Muscle of back (tissue), 11 donors: ENCODE measurements around the gene LSG1. TPM values are rescaled to one million over a fixed set of nuclear protein-coding genes. Genes with fewer than 3 reads are reported as not detected.
"Not testable (repeated sequence)": the region's sequence is repeated elsewhere in the genome, so short reads cannot be mapped to it uniquely, and the experiment has no call there.

Experiments used
- DNase-seq, 3 donors: peaks; one replicate each; pipeline versions ENCODE4 v3.0.0 to v3.0.0-alpha.2; 2013
- polyA plus RNA-seq, 10 donors: library from polyadenylated mRNA; unstranded; fragments of 120-200 nt; gene quantifications; one replicate each; pipeline ENCODE4 v1.2.1, GENCODE V29; 2013; ENCODE audit not compliant: insufficient read length in 10 of 10

The LSG1 gene
- polyA plus RNA-seq, 10 donors = 19.7 to 35.1 (median 24.8) TPM

GRCh38 chr3:194619741-194620140 lies 52.2 kb downstream of the LSG1 start:
- no peak for DNase-seq

- no peak for DNase-seq
Measured at GRCh38 chr3:194618858-194619608, 53.0 kb downstream of the LSG1 start.

GRCh38 chr3:194617827-194618226 lies 54.2 kb downstream of the LSG1 start:
- no peak for DNase-seq

- no peak for DNase-seq
Measured at GRCh38 chr3:194617143-194617671, 54.8 kb downstream of the LSG1 start.

GRCh38 chr3:194615226-194615625 lies 56.8 kb downstream of the LSG1 start:
- peak in 2 of 3 donors; percentile 35 to 55 for DNase-seq

- no peak for DNase-seq
Measured at GRCh38 chr3:194612221-194612620, 59.8 kb downstream of the LSG1 start.

GRCh38 chr3:194610689-194611088 lies 61.3 kb downstream of the LSG1 start:
- DNase-seq = no peak

- DNase-seq = no peak
Measured at GRCh38 chr3:194609601-194610000, 62.4 kb downstream of the LSG1 start.

GRCh38 chr3:194608981-194609380 lies 63.0 kb downstream of the LSG1 start:
- no peak for DNase-seq

GRCh38 chr3:194607592-194608389 lies 64.2 kb downstream of the LSG1 start:
- DNase-seq = no peak

- DNase-seq = no peak
Measured at GRCh38 chr3:194606941-194607340, 65.0 kb downstream of the LSG1 start.

GRCh38 chr3:194606163-194606562 lies 65.8 kb downstream of the LSG1 start:
- DNase-seq = no peak

GRCh38 chr3:194605314-194605713 lies 66.7 kb downstream of the LSG1 start:
- not testable (repeated sequence) for DNase-seq

GRCh38 chr3:194604837-194605236 lies 67.2 kb downstream of the LSG1 start:
- no peak for DNase-seq

- no peak for DNase-seq
Measured at GRCh38 chr3:194604126-194604525, 67.9 kb downstream of the LSG1 start.

- no peak for DNase-seq
Measured at GRCh38 chr3:194602669-194603171, 69.3 kb downstream of the LSG1 start.

- DNase-seq = peak in 1 of 3 donors; percentile 93
Measured at GRCh38 chr3:194598771-194599557, 73.0 kb downstream of the LSG1 start.

GRCh38 chr3:194596906-194597305 lies 75.1 kb downstream of the LSG1 start:
- DNase-seq = no peak

GRCh38 chr3:194592798-194593752 lies 78.9 kb downstream of the LSG1 start:
- peak in 1 of 3 donors; percentile 97 for DNase-seq
